SK-N-SH (cell line): ENCODE measurements around the gene MACROD1. TPM values are rescaled to one million over a fixed set of nuclear protein-coding genes. Genes with fewer than 3 reads are reported as not detected.

Experiments used
- CTCF ChIA-PET: fragments of 300-600, 350-600 bp; formaldehyde crosslinking; extraction: SDS; loops from one replicate; lab custom pipeline; 2021; lab: Yijun Ruan, JAX
- POLR2A ChIA-PET: fragments of 350-600 bp; sonication (Branson Sonifier 250); formaldehyde crosslinking; extraction: SDS; loops from one replicate; lab custom pipeline; 2020; ENCODE audit warnings: antibody characterized with exemption, inconsistent platforms; lab: Yijun Ruan, JAX
- DNase-seq: peaks from one replicate; pipeline ENCODE4 v3.0.0; 2012
- H2AFZ ChIP-seq: fragments of 200-600 bp; sonication (generic); 2 replicates; pipeline ENCODE4 v1.8.1; 2016; ENCODE audit warnings: antibody characterized with exemption, mild to moderate bottlenecking, low read depth
- H3F3A ChIP-seq: fragments of 200-600 bp; sonication (generic); replicated peaks from 2 replicates; pipeline ENCODE3; 2016; ENCODE audit warnings: antibody characterized with exemption, mild to moderate bottlenecking; ENCODE audit not compliant: insufficient read depth
- H3K27ac ChIP-seq, 2 experiments: fragments of 200-500 bp in 1 of 2; fragments of 200-600 bp in 1 of 2; sonication (Bioruptor generic) in 1 of 2; sonication (generic), shearing (Covaris generic) in 1 of 2; 2 replicates each; pipeline versions ENCODE4 v1.5.1 to v1.6.1; 2014 to 2016; ENCODE audit warnings: low read depth in 2 of 2, inconsistent platforms in 1 of 2, low read length in 1 of 2, mild to moderate bottlenecking in 1 of 2, mixed read lengths in 1 of 2
- H3K27me3 ChIP-seq: fragments of 200-600 bp; sonication (generic), shearing (Covaris generic); 2 replicates; pipeline ENCODE4 v1.6.1; 2016; ENCODE audit warnings: mixed run types; ENCODE audit not compliant: insufficient read depth
- H3K36me3 ChIP-seq, 2 experiments: fragments of 200-500 bp in 1 of 2; fragments of 200-600 bp in 1 of 2; sonication (Bioruptor generic) in 1 of 2; sonication (generic) in 1 of 2; replicated peaks in 1 of 2; 2 replicates each; pipeline versions ENCODE3 to v1.5.1; 2014 to 2016; ENCODE audit warnings: low read length in 1 of 2, mild to moderate bottlenecking in 1 of 2; ENCODE audit not compliant: insufficient read depth in 2 of 2, control insufficient read depth in 1 of 2
- H3K4me1 ChIP-seq, 2 experiments: fragments of 200-500 bp in 1 of 2; fragments of 200-600 bp in 1 of 2; sonication (Bioruptor generic) in 1 of 2; sonication (generic), shearing (Covaris generic) in 1 of 2; 2 replicates each; pipeline versions ENCODE4 v1.5.1 to v1.6.1; 2014 to 2016; ENCODE audit warnings: low read depth in 1 of 2, low read length in 1 of 2, mixed run types in 1 of 2; ENCODE audit not compliant: insufficient read depth in 2 of 2, control insufficient read depth in 1 of 2
- H3K4me2 ChIP-seq: fragments of 200-600 bp; sonication (generic), shearing (Covaris generic); 2 replicates; pipeline ENCODE4 v1.6.1; 2017; ENCODE audit warnings: mixed run types
- H3K4me3 ChIP-seq, 2 experiments: fragments of 200-500 bp in 1 of 2; fragments of 200-600 bp in 1 of 2; sonication (Bioruptor generic) in 1 of 2; sonication (generic), shearing (Covaris generic) in 1 of 2; 2 replicates each; pipeline versions ENCODE4 v1.5.1 to v1.8.1; 2014 to 2016; ENCODE audit warnings: low read depth in 2 of 2, inconsistent platforms in 1 of 2, low read length in 1 of 2, mild to moderate bottlenecking in 1 of 2, mixed read lengths in 1 of 2, moderate library complexity in 1 of 2
- H3K79me2 ChIP-seq: fragments of 200-600 bp; sonication (generic); 2 replicates; pipeline ENCODE4 v1.8.1; 2017; ENCODE audit warnings: mild to moderate bottlenecking; ENCODE audit not compliant: insufficient read depth
- H3K9ac ChIP-seq: fragments of 200-600 bp; sonication (generic); 2 replicates; pipeline ENCODE4 v1.6.1; 2017; ENCODE audit warnings: mixed run types
- H3K9me2 ChIP-seq: fragments of 200-600 bp; sonication (generic); 2 replicates; pipeline ENCODE4 v1.6.1; 2017; ENCODE audit warnings: mixed run types
- H3K9me3 ChIP-seq: fragments of 200-600 bp; sonication (generic); 2 replicates; pipeline ENCODE4 v1.6.1; 2017; ENCODE audit warnings: mixed run types, mild to moderate bottlenecking, moderate library complexity
- H4K20me1 ChIP-seq: fragments of 200-600 bp; sonication (generic); 2 replicates; pipeline ENCODE4 v1.6.1; 2017; ENCODE audit warnings: mild to moderate bottlenecking, mixed run types; ENCODE audit not compliant: insufficient read depth
- CHD2 ChIP-seq: fragments of 150-350 bp; IDR thresholded peaks from 2 replicates; pipeline ENCODE4 v1.6.1; 2018; ENCODE audit warnings: low read length; ENCODE audit not compliant: partially characterized antibody
- CTCF ChIP-seq: fragments of 200-600 bp; sonication (generic); IDR thresholded peaks from 2 replicates; pipeline ENCODE4 v1.6.1; 2017; ENCODE audit warnings: antibody characterized with exemption, mild to moderate bottlenecking, moderate library complexity
- ELF1 ChIP-seq: IDR thresholded peaks from 2 replicates; pipeline ENCODE4 v1.4.0; 2012
- EP300 ChIP-seq, 2 experiments: IDR thresholded peaks; 2 replicates each; pipeline versions ENCODE4 v1.4.0 to v1.6.1; 2012; ENCODE audit warnings: borderline replicate concordance in 1 of 2, low read depth in 1 of 2, low read length in 1 of 2
- EZH2phosphoT487 ChIP-seq: fragments of 200-600 bp; sonication (generic); IDR thresholded peaks from 2 replicates; pipeline ENCODE4 v1.6.1; 2017; ENCODE audit warnings: low read depth, mixed run types, mild to moderate bottlenecking, antibody characterized with exemption, moderate library complexity, borderline replicate concordance
- FOXJ3 ChIP-seq: sonication (generic); formaldehyde crosslinking; IDR thresholded peaks from 2 replicates; pipeline ENCODE4 v1.5.1; 2020; ENCODE audit warnings: mild to moderate bottlenecking, missing genetic modification reagents
- FOXM1 ChIP-seq: IDR thresholded peaks from 2 replicates; pipeline ENCODE4 v1.4.0; 2012; ENCODE audit warnings: low read depth, mild to moderate bottlenecking
- JUND ChIP-seq: IDR thresholded peaks from 2 replicates; pipeline ENCODE4 v1.4.0; 2012
- RFX5 ChIP-seq: IDR thresholded peaks from 2 replicates; pipeline ENCODE4 v1.6.1; 2012; ENCODE audit warnings: mild to moderate bottlenecking, improper control_type of control experiment, low read length
- RXRA ChIP-seq: IDR thresholded peaks from 2 replicates; pipeline ENCODE4 v1.4.0; 2012; ENCODE audit warnings: low read depth, mild to moderate bottlenecking, borderline replicate concordance
- SIN3A ChIP-seq: IDR thresholded peaks from 2 replicates; pipeline ENCODE4 v1.6.1; 2012; ENCODE audit warnings: low read depth, mild to moderate bottlenecking, low read length, moderate library complexity, borderline replicate concordance
- SMC3 ChIP-seq: IDR thresholded peaks from 2 replicates; pipeline ENCODE4 v1.6.1; 2012; ENCODE audit warnings: low read depth, low read length, improper control_type of control experiment
- TCF12 ChIP-seq: IDR thresholded peaks from 2 replicates; pipeline ENCODE4 v1.4.0; 2012
- TEAD4 ChIP-seq: IDR thresholded peaks from 2 replicates; pipeline ENCODE4 v1.4.0; 2012; ENCODE audit warnings: mild to moderate bottlenecking, borderline replicate concordance; ENCODE audit not compliant: insufficient read depth
- USF1 ChIP-seq: IDR thresholded peaks from 2 replicates; pipeline ENCODE4 v1.4.0; 2012; ENCODE audit warnings: low read depth, borderline replicate concordance
- USF2 ChIP-seq: fragments of 150-350 bp; IDR thresholded peaks from 2 replicates; pipeline ENCODE4 v1.6.1; 2017; ENCODE audit warnings: antibody characterized with exemption, low read length, low read depth, borderline replicate concordance
- YY1 ChIP-seq: IDR thresholded peaks from 2 replicates; pipeline ENCODE4 v1.4.0; 2012; ENCODE audit warnings: low read depth, mild to moderate bottlenecking
- ZBTB33 ChIP-seq: IDR thresholded peaks from 2 replicates; pipeline ENCODE4 v1.4.0; 2012; ENCODE audit warnings: low read depth, borderline replicate concordance
- WGBS: methylation state at CpG from one replicate; pipeline ENCODE4 v1.1.6; 2017; ENCODE audit warnings: low lambda C conversion rate; 5-methylcytosine and 5-hydroxymethylcytosine counted together
- polyA plus RNA-seq, 3 experiments: library from polyadenylated mRNA; depleted of rRNA; stranded (reverse); fragments of >200 nt; gene quantifications; 2 replicates each; pipeline ENCODE4 v1.2.3, GENCODE V29; 2012

The MACROD1 gene
- polyA plus RNA-seq, 1 of the 3 experiments (the other 2 are of a cell fraction) = 49.1 TPM

- TF ChIP-seq CTCF = no peak
- no peak for TF ChIP-seq RXRA
- TF ChIP-seq YY1 = no peak
- no peak for TF ChIP-seq SIN3A
- no peak for TF ChIP-seq ZBTB33
- no peak for TF ChIP-seq JUND
These were observed 103.5 kb downstream of the MACROD1 start (continued) for GRCh38 chr11:64062185-64063039.

GRCh38 chr11:64060861-64061444, 105.0 kb downstream of the MACROD1 start:
- H3K4me1 ChIP-seq = peaks cover 4 to 89% of the 10 kb centered on the region in 2 experiments; a peak in 3 of 4 replicates
- no peaks in the 10 kb centered on the region for H3K36me3 ChIP-seq
- H3K9me3 ChIP-seq = no peaks in the 10 kb centered on the region
- H3K27me3 ChIP-seq = no peaks in the 10 kb centered on the region
- H3K4me3 ChIP-seq = peak overlapping the region; percentile 51 to 61
- no peaks in the 10 kb centered on the region for H3F3A ChIP-seq
- H2AFZ ChIP-seq = peak overlapping the region; percentile 77; the same call in 1 of the 2 replicates
- peak overlapping the region; percentile 55; the same call in 1 of the 2 replicates for H3K9ac ChIP-seq
- H3K27ac ChIP-seq = peak overlapping the region in 1 of 2 experiments; percentile 98; a peak in 2 of 4 replicates
- POLR2A ChIA-PET = interaction anchor here (0.7 to 2.3 kb wide), 6 partner anchors 13 to 87 kb away, joined by 3 to 7 read pairs (median 4); no protein-coding TSS in a partner anchor
- peak; percentile 81 for DNase-seq
- CTCF ChIA-PET = interaction anchor here (0.6 to 3.1 kb wide), 8 partner anchors 16 to 92 kb away, joined by 3 to 10 read pairs (median 3); no protein-coding TSS in a partner anchor
- H4K20me1 ChIP-seq = no peaks in the 10 kb centered on the region
- peak overlapping the region; percentile 84 for H3K4me2 ChIP-seq
- no peaks in the 10 kb centered on the region for H3K9me2 ChIP-seq
- H3K79me2 ChIP-seq = no peaks in the 10 kb centered on the region
- WGBS = 20% methylated on average over 16 of the region's 42 CpGs
- TF ChIP-seq CHD2 = no peak
- no peak for TF ChIP-seq TEAD4
- TF ChIP-seq ZBTB33 = no peak
- TF ChIP-seq USF1 = no peak
- TF ChIP-seq FOXJ3 (CRISPR knock-in tag) = no peak
- TF ChIP-seq TCF12 = no peak
- TF ChIP-seq FOXM1 = no peak
- no peak for TF ChIP-seq USF2
- no peak for TF ChIP-seq SMC3
- no peak for TF ChIP-seq CTCF
- peak in 1 of 2 experiments; percentile 61; a peak in 2 of 4 replicates for TF ChIP-seq EP300 (IDR thresholded peaks at IDR 0.05; ENCODE audit: borderline replicate concordance in 1 of 2, low read depth in 1 of 2, low read length in 1 of 2)
- TF ChIP-seq ELF1 = no peak
- no peak for TF ChIP-seq RFX5
- TF ChIP-seq EZH2phosphoT487 = no peak
